Measurements from ENCODE around the gene IFI27L2.

Gene IFI27L2

GRCh38 chr14:94100847-94101246 lies 28.6 kb downstream of the IFI27L2 start:
- Histone ChIP-seq H4K20me1 (ENCODE audit: insufficient read depth, low read length) (no peaks in the 10 kb centered on the region), H3K36me3 (ENCODE audit: insufficient read depth, low read length) (no peaks in the 10 kb centered on the region), H3K27me3 (ENCODE audit: insufficient read depth, low read length) (no peaks in the 10 kb centered on the region), H3K4me1 (ENCODE audit: insufficient read depth, low read length, severe bottlenecking) (no peaks in the 10 kb centered on the region), H3K27ac (ENCODE audit: low read depth, low read length, poor library complexity, severe bottlenecking) (no peak overlapping the region), H3K9me3 (ENCODE audit: low read length) (no peaks in the 10 kb centered on the region), H3K4me3 (ENCODE audit: low read depth, low read length, poor library complexity, severe bottlenecking) (no peak overlapping the region), H3K9ac (ENCODE audit: low read length) (no peak overlapping the region), H3K79me2 (ENCODE audit: insufficient read depth, low read length) (no peaks in the 10 kb centered on the region), H3K9me2 (ENCODE audit: low read depth, low read length) (no peaks in the 10 kb centered on the region), H2AFZ (ENCODE audit: low read length) (no peak overlapping the region), H3K4me2 (ENCODE audit: low read length) (no peak overlapping the region), H3F3A (ENCODE audit: insufficient read depth, low read length) (no peaks in the 10 kb centered on the region)
- TF ChIP-seq, protein P1, sequence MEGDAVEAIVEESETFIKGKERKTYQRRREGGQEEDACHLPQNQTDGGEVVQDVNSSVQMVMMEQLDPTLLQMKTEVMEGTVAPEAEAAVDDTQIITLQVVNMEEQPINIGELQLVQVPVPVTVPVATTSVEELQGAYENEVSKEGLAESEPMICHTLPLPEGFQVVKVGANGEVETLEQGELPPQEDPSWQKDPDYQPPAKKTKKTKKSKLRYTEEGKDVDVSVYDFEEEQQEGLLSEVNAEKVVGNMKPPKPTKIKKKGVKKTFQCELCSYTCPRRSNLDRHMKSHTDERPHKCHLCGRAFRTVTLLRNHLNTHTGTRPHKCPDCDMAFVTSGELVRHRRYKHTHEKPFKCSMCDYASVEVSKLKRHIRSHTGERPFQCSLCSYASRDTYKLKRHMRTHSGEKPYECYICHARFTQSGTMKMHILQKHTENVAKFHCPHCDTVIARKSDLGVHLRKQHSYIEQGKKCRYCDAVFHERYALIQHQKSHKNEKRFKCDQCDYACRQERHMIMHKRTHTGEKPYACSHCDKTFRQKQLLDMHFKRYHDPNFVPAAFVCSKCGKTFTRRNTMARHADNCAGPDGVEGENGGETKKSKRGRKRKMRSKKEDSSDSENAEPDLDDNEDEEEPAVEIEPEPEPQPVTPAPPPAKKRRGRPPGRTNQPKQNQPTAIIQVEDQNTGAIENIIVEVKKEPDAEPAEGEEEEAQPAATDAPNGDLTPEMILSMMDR (IDR thresholded peaks at IDR 0.05; ENCODE audit: low read length), result no peak
- TF ChIP-seq EZH2 (IDR thresholded peaks at IDR 0.05; ENCODE audit: borderline replicate concordance, low read length), result no peak

GRCh38 chr14:94099006-94099405 lies 30.4 kb downstream of the IFI27L2 start:
- no peak overlapping the region for H2AFZ ChIP-seq (ENCODE audit: low read length)
- H3K9me2 ChIP-seq (ENCODE audit: low read depth, low read length), result no peaks in the 10 kb centered on the region
- no peak overlapping the region for H3K27ac ChIP-seq (ENCODE audit: low read depth, low read length, poor library complexity, severe bottlenecking)
- no peaks in the 10 kb centered on the region for H3K79me2 ChIP-seq (ENCODE audit: insufficient read depth, low read length)
- H3K9me3 ChIP-seq (ENCODE audit: low read length), result no peaks in the 10 kb centered on the region
- no peaks in the 10 kb centered on the region for H4K20me1 ChIP-seq (ENCODE audit: insufficient read depth, low read length)
- no peak overlapping the region for H3K4me2 ChIP-seq (ENCODE audit: low read length)
- H3K36me3 ChIP-seq (ENCODE audit: insufficient read depth, low read length), result no peaks in the 10 kb centered on the region
- H3K4me1 ChIP-seq (ENCODE audit: insufficient read depth, low read length, severe bottlenecking), result no peaks in the 10 kb centered on the region
- no peaks in the 10 kb centered on the region for H3F3A ChIP-seq (ENCODE audit: insufficient read depth, low read length)
- no peaks in the 10 kb centered on the region for H3K27me3 ChIP-seq (ENCODE audit: insufficient read depth, low read length)
- no peak overlapping the region for H3K9ac ChIP-seq (ENCODE audit: low read length)
- TF ChIP-seq, protein P1 (IDR thresholded peaks at IDR 0.05; ENCODE audit: low read length), result no peak
- TF ChIP-seq EZH2 (IDR thresholded peaks at IDR 0.05; ENCODE audit: borderline replicate concordance, low read length), result no peak
- H3K4me3 ChIP-seq (ENCODE audit: low read depth, low read length, poor library complexity, severe bottlenecking), result no peak overlapping the region

DNA sequence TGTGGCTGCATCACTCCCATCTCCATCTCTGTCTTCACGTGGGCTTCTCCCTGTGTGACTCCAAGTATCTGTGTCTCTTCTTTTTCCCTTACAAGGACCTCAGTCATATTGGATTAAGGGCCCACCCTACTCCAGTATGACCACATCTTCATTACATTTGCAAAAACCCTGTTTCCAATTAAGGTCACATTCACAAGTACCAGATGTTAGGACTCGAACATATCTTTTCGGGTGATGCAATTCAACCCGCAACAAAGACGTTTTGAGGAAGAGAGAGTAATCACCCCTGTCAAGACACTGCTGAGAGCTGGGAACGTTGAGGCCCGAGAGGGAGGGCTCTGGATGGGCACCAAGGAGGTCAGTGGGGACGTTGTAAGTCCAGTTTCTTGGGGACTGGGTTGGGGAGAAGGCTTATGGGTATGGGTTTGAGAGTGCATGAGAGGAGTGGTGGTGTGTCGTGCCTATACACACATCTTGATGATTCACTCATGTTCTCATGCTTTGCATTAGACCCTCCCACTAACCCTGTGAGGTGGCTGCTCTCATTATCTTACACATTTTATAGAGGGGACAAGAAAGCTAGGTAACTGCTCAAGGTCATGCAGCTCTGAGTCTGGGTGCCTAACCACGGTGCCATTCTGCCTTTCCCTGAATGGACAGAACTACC lies 30.9 kb downstream of the IFI27L2 start:
- no peaks in the 10 kb centered on the region for H3K9me2 ChIP-seq (ENCODE audit: low read depth, low read length)
- H3K4me2 ChIP-seq (ENCODE audit: low read length), result no peak overlapping the region
- no peak overlapping the region for H3K9ac ChIP-seq (ENCODE audit: low read length)
- no peaks in the 10 kb centered on the region for H3K79me2 ChIP-seq (ENCODE audit: insufficient read depth, low read length)
- H3K27me3 ChIP-seq (ENCODE audit: insufficient read depth, low read length), result no peaks in the 10 kb centered on the region
- H3K9me3 ChIP-seq (ENCODE audit: low read length), result no peaks in the 10 kb centered on the region
- no peak for TF ChIP-seq EZH2 (IDR thresholded peaks at IDR 0.05; ENCODE audit: borderline replicate concordance, low read length)
- no peak overlapping the region for H3K27ac ChIP-seq (ENCODE audit: low read depth, low read length, poor library complexity, severe bottlenecking)
- H2AFZ ChIP-seq (ENCODE audit: low read length), result no peak overlapping the region
- H3K4me1 ChIP-seq (ENCODE audit: insufficient read depth, low read length, severe bottlenecking), result no peaks in the 10 kb centered on the region
- no peaks in the 10 kb centered on the region for H4K20me1 ChIP-seq (ENCODE audit: insufficient read depth, low read length)
- no peaks in the 10 kb centered on the region for H3F3A ChIP-seq (ENCODE audit: insufficient read depth, low read length)
- H3K36me3 ChIP-seq (ENCODE audit: insufficient read depth, low read length), result no peaks in the 10 kb centered on the region
- no peak overlapping the region for H3K4me3 ChIP-seq (ENCODE audit: low read depth, low read length, poor library complexity, severe bottlenecking)

- Histone ChIP-seq H3K9ac (ENCODE audit: low read length) (no peak overlapping the region), H2AFZ (ENCODE audit: low read length) (no peak overlapping the region), H3K4me1 (ENCODE audit: insufficient read depth, low read length, severe bottlenecking) (no peaks in the 10 kb centered on the region), H3K27me3 (ENCODE audit: insufficient read depth, low read length) (no peaks in the 10 kb centered on the region), H3K36me3 (ENCODE audit: insufficient read depth, low read length) (no peaks in the 10 kb centered on the region), H4K20me1 (ENCODE audit: insufficient read depth, low read length) (no peaks in the 10 kb centered on the region), H3K4me3 (ENCODE audit: low read depth, low read length, poor library complexity, severe bottlenecking) (no peak overlapping the region), H3K79me2 (ENCODE audit: insufficient read depth, low read length) (no peaks in the 10 kb centered on the region), H3K4me2 (ENCODE audit: low read length) (no peak overlapping the region), H3K9me3 (ENCODE audit: low read length) (no peaks in the 10 kb centered on the region), H3K9me2 (ENCODE audit: low read depth, low read length) (no peaks in the 10 kb centered on the region), H3K27ac (ENCODE audit: low read depth, low read length, poor library complexity, severe bottlenecking) (no peak overlapping the region), H3F3A (ENCODE audit: insufficient read depth, low read length) (no peaks in the 10 kb centered on the region)
- no peak for TF ChIP-seq EZH2 (IDR thresholded peaks at IDR 0.05; ENCODE audit: borderline replicate concordance, low read length)
- TF ChIP-seq, protein P1 (IDR thresholded peaks at IDR 0.05; ENCODE audit: low read length), result no peak
These were observed 32.3 kb downstream of the IFI27L2 start for GRCh38 chr14:94097091-94097490.

All from OCI-LY1 (cell line).